Measurements from ENCODE around the gene COX14.
"Not testable (repeated sequence)": the region's sequence is repeated elsewhere in the genome, so short reads cannot be mapped to it uniquely, and the experiment has no call there.

COX14 gene

GRCh38 chr12:50111693-50112455 is at the start of gene COX14:
TSS of gene COX14 (plus strand) at chr12:50112236. CDS start at chr12:50120044, 7,808 bp downstream.
- DNase-seq, result peak; percentile 98

- DNase-seq, result no peak
Measured at GRCh38 chr12:50062728-50063460, 49.1 kb upstream of the COX14 start.

- DNase-seq, result no peak
Measured at GRCh38 chr12:50065726-50066310, 46.2 kb upstream of the COX14 start.

- no peak for DNase-seq
Measured at GRCh38 chr12:50066402-50066801, 45.6 kb upstream of the COX14 start.

- no peak for DNase-seq
Measured at GRCh38 chr12:50069069-50069468, 43.0 kb upstream of the COX14 start.

GRCh38 chr12:50069539-50069938 is 42.5 kb upstream of the COX14 start:
- no peak for DNase-seq

- peak; percentile 67 for DNase-seq
Measured at GRCh38 chr12:50070314-50071060, 41.5 kb upstream of the COX14 start.

- DNase-seq, result no peak
Measured at GRCh38 chr12:50072198-50072907, 39.7 kb upstream of the COX14 start.

GRCh38 chr12:50073206-50073605 is 38.8 kb upstream of the COX14 start:
- DNase-seq, result no peak

- no peak for DNase-seq
Measured at GRCh38 chr12:50073712-50074111, 38.3 kb upstream of the COX14 start.

- peak; percentile 43 for DNase-seq
Measured at GRCh38 chr12:50074936-50075807, 36.9 kb upstream of the COX14 start.

- DNase-seq, result no peak
Measured at GRCh38 chr12:50075808-50076170, 36.2 kb upstream of the COX14 start.

- no peak for DNase-seq
Measured at GRCh38 chr12:50077099-50077498, 34.9 kb upstream of the COX14 start.

GRCh38 chr12:50078281-50078680 is 33.8 kb upstream of the COX14 start:
- no peak for DNase-seq

- DNase-seq, result no peak
Measured at GRCh38 chr12:50079771-50080170, 32.3 kb upstream of the COX14 start.

GRCh38 chr12:50081096-50081808 is 30.8 kb upstream of the COX14 start:
- no peak for DNase-seq

GRCh38 chr12:50082644-50083043 is 29.4 kb upstream of the COX14 start:
- no peak for DNase-seq

GRCh38 chr12:50083301-50083700 is 28.7 kb upstream of the COX14 start:
- no peak for DNase-seq

GRCh38 chr12:50084409-50084774 is 27.6 kb upstream of the COX14 start:
- DNase-seq, result not testable (repeated sequence)

GRCh38 chr12:50084775-50085614 is 27.0 kb upstream of the COX14 start, which contains the start of gene SMARCD1:
TSS of gene SMARCD1 (plus strand) at chr12:50085342. CDS start at chr12:50085370, 28 bp downstream.
- peak; percentile 96 for DNase-seq
